HG03108 (cell line): ENCODE data around the gene BTG3.

Source experiments
- ATAC-seq: cut with Tn5 transposase; IDR thresholded peaks from one replicate; pipeline ENCODE4 v1.9.1; 2021; ENCODE audit warnings: moderate library complexity; ENCODE audit not compliant: unreplicated experiment

BTG3 gene

GRCh38 chr21:17590430-17590829 is 22.3 kb downstream of the BTG3 start:
- ATAC-seq = no peak

DNA sequence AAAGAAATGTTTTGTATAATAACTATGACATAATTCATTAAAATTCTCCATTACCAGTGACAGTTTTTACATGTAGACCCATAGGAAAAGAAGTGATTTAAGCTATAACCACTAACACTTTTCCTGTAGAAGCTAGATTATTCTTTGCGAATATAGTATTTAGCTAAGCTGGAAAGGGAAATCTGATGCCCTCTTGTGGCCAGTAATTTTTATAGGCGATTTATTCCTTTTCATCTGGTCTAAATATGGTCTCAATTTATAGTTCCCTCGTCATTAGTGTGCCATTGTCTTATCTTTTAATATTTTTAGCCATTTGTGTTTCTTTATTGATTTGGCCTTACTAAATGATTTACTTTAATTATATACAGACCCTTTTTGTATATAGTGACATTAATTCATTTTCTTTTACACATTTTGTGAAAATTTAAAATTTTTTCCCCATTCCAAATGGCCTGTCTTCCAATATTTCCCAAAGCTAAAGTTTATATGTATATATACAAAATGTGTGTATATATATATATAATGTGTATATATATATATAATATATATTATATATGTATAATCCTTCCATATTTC is 26.7 kb downstream of the BTG3 start:
- ATAC-seq = no peak

- no peak for ATAC-seq
Observed at GRCh38 chr21:17583898-17584297, 28.8 kb downstream of the BTG3 start.

- ATAC-seq = no peak
Observed at GRCh38 chr21:17580319-17580718, 32.4 kb downstream of the BTG3 start.

DNA sequence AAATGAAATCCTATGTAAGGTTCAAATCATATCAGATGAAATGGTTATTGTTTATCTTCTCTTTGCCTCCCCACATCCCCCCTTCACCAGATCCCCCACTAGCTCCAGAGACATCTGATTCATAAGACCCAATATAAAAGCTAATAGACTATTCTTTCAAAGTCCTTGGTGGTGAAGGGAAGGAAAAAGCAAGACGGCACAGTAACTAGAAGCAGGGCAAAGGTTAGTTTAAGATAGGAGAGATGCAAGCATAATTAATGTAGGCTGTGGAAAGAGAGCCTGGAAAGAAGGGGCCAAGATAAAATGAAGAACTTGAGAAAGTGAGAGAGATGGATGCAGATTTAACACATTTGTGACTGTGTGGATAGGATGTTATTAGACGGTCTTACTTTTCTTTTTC is 33.8 kb downstream of the BTG3 start:
- no peak for ATAC-seq

DNA sequence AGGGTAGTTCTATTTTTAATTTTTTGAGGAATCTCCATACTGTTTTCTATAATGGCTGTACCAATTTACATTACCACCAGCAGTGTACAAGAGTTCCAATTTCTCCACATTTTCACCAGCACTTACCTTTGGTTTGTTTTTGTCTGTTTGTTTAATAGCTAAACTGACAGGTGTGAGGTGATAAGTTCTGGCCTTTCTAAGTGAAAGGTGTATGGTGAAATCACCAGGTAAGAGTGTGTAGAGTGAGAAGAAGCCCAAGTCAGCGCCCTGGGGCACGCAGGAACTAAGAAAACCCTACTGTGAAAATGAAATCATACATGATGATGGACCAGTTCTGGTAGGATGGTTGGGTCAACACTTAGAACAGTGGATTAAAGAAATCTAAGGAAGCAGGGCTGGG is 34.5 kb downstream of the BTG3 start:
- ATAC-seq = no peak

GRCh38 chr21:17577701-17578100 is 35.0 kb downstream of the BTG3 start:
- ATAC-seq = no peak

DNA sequence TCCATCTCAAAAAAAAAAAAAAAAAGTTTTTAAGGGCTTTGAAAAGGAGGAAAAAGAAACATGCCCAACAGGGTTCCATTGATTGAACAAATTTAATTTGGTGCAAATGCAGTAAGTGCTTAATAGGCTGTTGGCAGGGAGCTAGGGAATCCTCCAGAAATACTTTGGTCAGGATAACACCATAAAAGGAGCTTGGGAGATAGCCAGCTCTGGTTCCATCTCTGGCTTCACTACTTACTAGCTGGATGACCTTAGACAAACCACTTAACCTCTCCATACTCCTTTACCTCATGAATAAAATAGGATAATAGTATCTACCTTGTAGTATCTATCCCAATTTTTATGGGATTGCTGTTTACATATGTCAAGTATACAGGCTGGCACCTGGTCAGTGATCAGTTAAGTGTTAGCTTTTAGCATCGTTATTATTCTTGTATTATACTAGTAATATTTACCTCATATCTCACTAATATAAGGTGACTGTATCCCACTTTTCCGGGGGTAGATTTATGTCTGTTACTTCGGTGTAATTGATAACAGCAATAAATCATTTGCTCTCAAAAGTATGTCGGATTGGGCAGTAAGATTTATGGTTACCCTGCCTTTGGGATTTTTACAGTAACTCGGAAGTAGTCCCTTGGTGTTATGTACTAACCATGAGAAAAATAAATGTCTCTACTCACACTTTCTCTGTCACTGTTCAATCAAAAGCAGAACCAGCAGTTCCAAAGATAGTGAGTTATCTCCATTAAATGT is 36.4 kb downstream of the BTG3 start:
- no peak for ATAC-seq

DNA sequence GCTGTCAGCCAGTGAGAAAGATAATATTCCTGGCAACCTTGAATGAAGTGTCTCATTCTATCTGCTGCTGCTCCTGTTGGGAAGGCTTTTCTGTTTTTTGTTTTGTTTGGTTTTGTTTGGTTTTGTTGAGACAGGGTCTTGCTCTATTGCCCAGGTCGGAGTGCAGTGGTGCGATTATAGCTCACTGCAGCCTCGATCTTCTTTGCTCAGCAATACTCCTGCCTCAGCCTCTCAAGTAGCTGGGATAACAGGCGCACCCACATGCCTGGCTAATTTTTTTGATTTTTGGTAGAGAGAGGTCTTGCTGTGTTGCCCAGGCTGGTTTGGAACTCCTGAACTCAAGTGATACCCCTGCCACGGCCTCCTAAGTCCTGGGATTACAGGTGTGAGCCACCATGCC is 37.6 kb downstream of the BTG3 start:
- no peak for ATAC-seq

DNA sequence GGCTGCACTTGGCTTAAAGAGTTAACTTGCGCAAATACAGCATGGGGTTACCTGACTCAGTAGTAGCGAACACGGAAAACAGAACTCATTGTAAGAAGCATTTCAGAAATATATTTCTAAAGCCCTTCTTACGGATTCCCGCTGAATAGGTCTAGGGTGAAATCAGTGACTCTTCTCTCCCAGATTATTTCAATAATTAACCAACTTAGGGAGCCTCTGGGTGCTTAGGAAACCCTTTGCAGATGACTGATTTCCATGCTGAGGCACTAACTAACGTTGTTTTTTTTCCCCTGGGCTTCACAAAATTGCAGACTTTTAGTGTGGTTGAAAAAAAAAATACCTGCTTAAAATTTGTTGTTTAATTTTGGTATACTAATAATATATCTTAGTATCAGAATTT is 40.3 kb downstream of the BTG3 start:
- ATAC-seq = no peak

- ATAC-seq = no peak
Observed at GRCh38 chr21:17570786-17571185, 41.9 kb downstream of the BTG3 start.

DNA sequence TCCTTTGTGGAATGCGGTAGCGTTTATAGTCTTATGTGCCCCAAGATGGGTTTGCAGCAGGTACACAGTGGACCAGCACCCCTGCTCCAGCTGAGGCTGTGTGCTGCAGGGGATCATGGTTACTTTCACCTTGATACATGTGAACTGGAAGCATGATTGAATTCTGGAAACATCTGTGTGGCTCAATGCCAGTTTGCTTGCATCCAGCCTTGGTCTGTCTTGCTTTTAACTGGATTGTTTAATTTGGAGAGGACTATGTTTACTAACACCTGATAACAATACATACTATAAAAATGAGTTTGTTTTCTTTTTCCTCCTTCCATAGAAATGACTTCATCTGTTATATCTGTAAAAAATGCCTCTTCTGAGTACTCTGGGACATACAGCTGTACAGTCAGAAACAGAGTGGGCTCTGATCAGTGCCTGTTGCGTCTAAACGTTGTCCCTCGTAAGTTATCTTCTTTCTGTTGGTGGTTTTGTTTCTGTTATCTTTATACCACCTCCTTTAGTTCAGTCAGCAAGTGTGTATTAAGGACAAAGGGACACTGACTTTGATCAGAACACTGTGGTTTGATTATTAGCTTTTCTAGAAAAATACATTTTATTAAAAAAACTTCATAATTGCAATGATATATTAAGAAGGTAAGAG is 52.2 kb downstream of the BTG3 start:
- ATAC-seq = no peak

GRCh38 chr21:17554679-17555465 is 57.8 kb downstream of the BTG3 start:
- no peak for ATAC-seq

DNA sequence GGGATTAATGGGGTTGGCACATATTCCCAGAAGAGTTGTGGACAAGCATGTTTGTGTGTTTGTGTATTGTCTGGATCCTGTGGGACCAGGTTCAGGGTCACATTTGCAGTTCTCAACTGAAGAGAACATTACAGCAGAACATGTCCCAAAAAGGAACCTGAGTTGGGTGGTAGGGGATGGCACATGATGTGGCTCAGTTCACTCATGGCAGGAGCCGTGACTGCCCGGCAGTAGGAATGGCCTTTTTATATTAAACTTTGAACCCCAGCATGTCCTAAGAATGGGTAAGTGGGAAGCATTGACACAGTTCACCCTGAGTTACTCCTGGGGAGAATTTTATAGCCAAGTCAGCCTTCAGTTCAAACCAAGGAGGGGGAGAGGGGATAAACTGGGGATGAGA is 58.6 kb downstream of the BTG3 start:
- no peak for ATAC-seq

DNA sequence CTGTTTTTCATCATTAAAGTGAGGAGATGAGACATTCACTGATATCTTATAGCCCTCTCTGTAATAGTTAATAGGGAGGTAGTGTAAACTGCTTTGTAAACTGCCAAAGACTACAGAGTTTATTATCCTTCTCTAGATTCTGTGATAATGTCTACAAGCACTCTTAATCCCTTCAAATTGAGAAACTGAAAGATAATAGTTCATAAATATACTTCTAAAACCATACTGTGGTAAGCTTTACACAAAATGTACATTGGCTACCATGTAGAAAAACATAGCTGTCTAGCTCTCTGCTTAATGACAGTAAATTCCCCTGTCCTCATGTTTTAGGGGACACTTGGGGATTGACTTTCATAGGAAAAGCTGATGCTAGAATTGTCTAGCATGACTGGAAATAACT is 60.3 kb downstream of the BTG3 start:
- no peak for ATAC-seq

GRCh38 chr21:17550671-17551308 is 61.9 kb downstream of the BTG3 start:
- ATAC-seq = no peak

GRCh38 chr21:17548262-17548661 is 64.4 kb downstream of the BTG3 start:
- no peak for ATAC-seq

- no peak for ATAC-seq
Observed at GRCh38 chr21:17545007-17545406, 67.7 kb downstream of the BTG3 start.
